Liver (tissue), 3 donors: ENCODE data around the gene MANSC1.

Source experiments
- EGR1 ChIP-seq, 2 donors: IDR thresholded peaks; 2 replicates each; pipeline ENCODE4 v1.6.1; 2016 to 2018; ENCODE audit warnings: antibody characterized with exemption in 2 of 2, low read depth in 2 of 2
- FOXA1 ChIP-seq: IDR thresholded peaks from 2 replicates; pipeline ENCODE4 v1.6.1; 2016; ENCODE audit warnings: antibody characterized with exemption
- GABPA ChIP-seq, 2 donors: IDR thresholded peaks in 1 of 2; conservative IDR thresholded peaks in 1 of 2; 2 replicates each; pipeline ENCODE4 v1.6.1; 2016; ENCODE audit warnings: antibody characterized with exemption in 2 of 2, mild to moderate bottlenecking in 1 of 2, moderate library complexity in 1 of 2
- JUND ChIP-seq, 2 donors: IDR thresholded peaks; 2 replicates each; pipeline ENCODE4 v1.6.1; 2016; ENCODE audit warnings: antibody characterized with exemption in 2 of 2
- NR2F2 ChIP-seq: IDR thresholded peaks from 2 replicates; pipeline ENCODE4 v1.6.1; 2016; ENCODE audit warnings: antibody characterized with exemption
- RAD21 ChIP-seq, 2 donors: IDR thresholded peaks; 2 replicates each; pipeline ENCODE4 v1.6.1; 2016; ENCODE audit warnings: antibody characterized with exemption in 2 of 2, mild to moderate bottlenecking in 2 of 2
- REST ChIP-seq: IDR thresholded peaks from 2 replicates; pipeline ENCODE4 v1.6.1; 2016; ENCODE audit warnings: antibody characterized with exemption, mild to moderate bottlenecking
- RXRA ChIP-seq, 2 donors: IDR thresholded peaks; 2 replicates each; pipeline ENCODE4 v1.6.1; 2017 to 2018; ENCODE audit warnings: antibody characterized with exemption in 2 of 2, mild to moderate bottlenecking in 1 of 2
- SP1 ChIP-seq: IDR thresholded peaks from 2 replicates; pipeline ENCODE4 v1.6.1; 2018; ENCODE audit warnings: antibody characterized with exemption, mild to moderate bottlenecking
- TAF1 ChIP-seq: conservative IDR thresholded peaks from 2 replicates; pipeline ENCODE4 v1.6.1; 2016; ENCODE audit warnings: antibody characterized with exemption, mild to moderate bottlenecking
- YY1 ChIP-seq: IDR thresholded peaks from 2 replicates; pipeline ENCODE4 v1.6.1; 2016; ENCODE audit warnings: antibody characterized with exemption, mild to moderate bottlenecking
- TF ChIP-seq, protein P1 (sequence below): fragments of 150-350 bp; IDR thresholded peaks from 2 replicates; pipeline ENCODE4 v1.5.1; 2017; ENCODE audit warnings: improper control_type of control experiment, low read depth, low read length; ENCODE audit not compliant: missing input control
- TF ChIP-seq, protein P2 (sequence below): IDR thresholded peaks from 2 replicates; pipeline ENCODE4 v1.6.1; 2016; ENCODE audit warnings: antibody characterized with exemption
- donor health status: healthy.
- donor health status: healthy.

- TF ChIP-seq, protein P1, sequence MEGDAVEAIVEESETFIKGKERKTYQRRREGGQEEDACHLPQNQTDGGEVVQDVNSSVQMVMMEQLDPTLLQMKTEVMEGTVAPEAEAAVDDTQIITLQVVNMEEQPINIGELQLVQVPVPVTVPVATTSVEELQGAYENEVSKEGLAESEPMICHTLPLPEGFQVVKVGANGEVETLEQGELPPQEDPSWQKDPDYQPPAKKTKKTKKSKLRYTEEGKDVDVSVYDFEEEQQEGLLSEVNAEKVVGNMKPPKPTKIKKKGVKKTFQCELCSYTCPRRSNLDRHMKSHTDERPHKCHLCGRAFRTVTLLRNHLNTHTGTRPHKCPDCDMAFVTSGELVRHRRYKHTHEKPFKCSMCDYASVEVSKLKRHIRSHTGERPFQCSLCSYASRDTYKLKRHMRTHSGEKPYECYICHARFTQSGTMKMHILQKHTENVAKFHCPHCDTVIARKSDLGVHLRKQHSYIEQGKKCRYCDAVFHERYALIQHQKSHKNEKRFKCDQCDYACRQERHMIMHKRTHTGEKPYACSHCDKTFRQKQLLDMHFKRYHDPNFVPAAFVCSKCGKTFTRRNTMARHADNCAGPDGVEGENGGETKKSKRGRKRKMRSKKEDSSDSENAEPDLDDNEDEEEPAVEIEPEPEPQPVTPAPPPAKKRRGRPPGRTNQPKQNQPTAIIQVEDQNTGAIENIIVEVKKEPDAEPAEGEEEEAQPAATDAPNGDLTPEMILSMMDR: no peak
- TF ChIP-seq RAD21 (IDR thresholded peaks at IDR 0.05) (no peak), YY1 (no peak), FOXA1 (no peak), TAF1 (no peak), GABPA (IDR thresholded peaks at IDR 0.05 in 1 of 2, conservative IDR thresholded peaks at IDR 0.05 in 1 of 2) (no peak), NR2F2 (no peak), REST (no peak), JUND (IDR thresholded peaks at IDR 0.05) (no peak), SP1 (no peak), RXRA (IDR thresholded peaks at IDR 0.05) (no peak), EGR1 (IDR thresholded peaks at IDR 0.05; ENCODE audit: low read depth in 2 of 2) (no peak)
- TF ChIP-seq, protein P2, sequence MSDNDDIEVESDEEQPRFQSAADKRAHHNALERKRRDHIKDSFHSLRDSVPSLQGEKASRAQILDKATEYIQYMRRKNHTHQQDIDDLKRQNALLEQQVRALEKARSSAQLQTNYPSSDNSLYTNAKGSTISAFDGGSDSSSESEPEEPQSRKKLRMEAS: no peak
These were observed 46.7 kb upstream of the MANSC1 start for GRCh38 chr12:12396694-12397093.
